A549 (cell line): ENCODE measurements around the gene DOK4. TPM values are rescaled to one million over a fixed set of nuclear protein-coding genes. Genes with fewer than 3 reads are reported as not detected.
A peak's percentile ranks its signal among the peaks of the same experiment; 100 is the strongest.

Experiments used
- ATAC-seq, 2 experiments: fragments of 200-7000 bp in 1 of 2; fragments of >200 bp in 1 of 2; cut with Nextera tagmentation in 1 of 2; cut with Tn5 transposase in 1 of 2; 3 replicates each; pipeline versions ENCODE4 v1.8.0 to v1.9.1; 2018 to 2020; ENCODE audit warnings: mild to moderate bottlenecking in 1 of 2, moderate library complexity in 1 of 2
- CTCF ChIA-PET: fragments of 300-600 bp; sonication (Branson Sonifier 250); formaldehyde crosslinking; extraction: SDS; loops from one replicate; lab custom pipeline; 2021; ENCODE audit warnings: antibody characterized with exemption, inconsistent platforms; lab: Yijun Ruan, JAX
- POLR2A ChIA-PET: fragments of 350-600 bp; formaldehyde crosslinking; extraction: SDS; loops from one replicate; lab custom pipeline; 2021; ENCODE audit warnings: antibody characterized with exemption, inconsistent platforms; lab: Yijun Ruan, JAX
- DNase-seq, 2 experiments: peaks; one replicate each; pipeline versions ENCODE4 v3.0.0 to v3.0.0-alpha.2; 2011 to 2016; ENCODE audit warnings: low read depth in 1 of 2, low spot score in 1 of 2
- FAIRE-seq: peaks from 2 replicates; lab custom pipeline; 2011; peaks lifted over from hg19 to GRCh38; lab: Jason Lieb, UNC
- H3K27ac ChIP-seq, 2 experiments: fragments of >200 bp; sonication (Bioruptor Twin); formaldehyde crosslinking; 3 replicates each; pipeline ENCODE4 v1.5.1; 2016 to 2017
- H3K4me1 ChIP-seq: fragments of >200 bp; sonication (Bioruptor Twin); formaldehyde crosslinking; 3 replicates; pipeline ENCODE4 v1.6.1; 2016
- H3K4me2 ChIP-seq: fragments of >200 bp; sonication (Bioruptor Twin); formaldehyde crosslinking; 3 replicates; pipeline ENCODE4 v1.6.1; 2016
- H3K4me3 ChIP-seq: fragments of >200 bp; sonication (Bioruptor Twin); formaldehyde crosslinking; 3 replicates; pipeline ENCODE4 v1.5.1; 2016
- H3K9me3 ChIP-seq: fragments of >200 bp; sonication (Bioruptor Twin); formaldehyde crosslinking; 3 replicates; pipeline ENCODE4 v1.6.1; 2016
- CBX8 ChIP-seq: fragments of 200-600 bp; sonication (generic); IDR thresholded peaks from 2 replicates; pipeline ENCODE4 v1.6.1; 2016
- CEBPB ChIP-seq, 2 experiments: fragments of >200 bp in 1 of 2; sonication (Bioruptor Twin) in 1 of 2; formaldehyde crosslinking in 1 of 2; IDR thresholded peaks; 2 replicates each; pipeline ENCODE4 v1.6.1; 2012 to 2016
- CHD2 ChIP-seq: fragments of 150-350 bp; IDR thresholded peaks from 2 replicates; pipeline ENCODE4 v1.6.1; 2014; ENCODE audit warnings: low read length; ENCODE audit not compliant: partially characterized antibody
- E2F6 ChIP-seq: IDR thresholded peaks from 2 replicates; pipeline ENCODE4 v1.6.1; 2012; ENCODE audit warnings: low read depth, borderline replicate concordance
- EP300 ChIP-seq, 2 experiments: fragments of >200 bp; sonication (Bioruptor Twin); formaldehyde crosslinking; IDR thresholded peaks; 2 replicates in 1 of 2; 3 replicates in 1 of 2; pipeline ENCODE4 v1.6.1; 2016 to 2017
- FOSL2 ChIP-seq, 2 experiments: fragments of 450-650 bp in 1 of 2; fragments of >200 bp in 1 of 2; sonication (Bioruptor Twin) in 1 of 2; formaldehyde crosslinking; IDR thresholded peaks; 2 replicates each; pipeline versions ENCODE4 v1.5.0 to v1.6.1; 2016 to 2020; ENCODE audit warnings: mild to moderate bottlenecking in 1 of 2, moderate library complexity in 1 of 2
- HES2 ChIP-seq: fragments of >200 bp; sonication (Bioruptor Twin); formaldehyde crosslinking; IDR thresholded peaks from 2 replicates; pipeline ENCODE4 v1.6.1; 2016
- HOXB5 ChIP-seq: fragments of 250-450 bp; sonication (Bioruptor Pico); IDR thresholded peaks from 2 replicates; pipeline ENCODE4 v1.5.0; 2020; ENCODE audit warnings: mild to moderate bottlenecking, moderate library complexity
- JUN ChIP-seq, 2 experiments: fragments of >200 bp; sonication (Bioruptor Twin); formaldehyde crosslinking; IDR thresholded peaks; 2 replicates in 1 of 2; 3 replicates in 1 of 2; pipeline ENCODE4 v1.6.1; 2016 to 2017
- JUNB ChIP-seq: fragments of >200 bp; sonication (Bioruptor Twin); formaldehyde crosslinking; IDR thresholded peaks from 2 replicates; pipeline ENCODE4 v1.6.1; 2016
- KDM1A ChIP-seq: fragments of 200-600 bp; sonication (generic); IDR thresholded peaks from 2 replicates; pipeline ENCODE4 v1.6.1; 2016; ENCODE audit warnings: low read depth, mild to moderate bottlenecking
- KDM5A ChIP-seq: fragments of 200-600 bp; sonication (generic); IDR thresholded peaks from 2 replicates; pipeline ENCODE4 v1.6.1; 2016; ENCODE audit warnings: antibody characterized with exemption, mild to moderate bottlenecking
- MAFK ChIP-seq: fragments of 450-650 bp; IDR thresholded peaks from 2 replicates; pipeline ENCODE4 v1.6.1; 2014; ENCODE audit not compliant: partially characterized antibody
- PHF8 ChIP-seq: fragments of 200-600 bp; sonication (generic); IDR thresholded peaks from 2 replicates; pipeline ENCODE4 v1.6.1; 2016; ENCODE audit warnings: low read depth, mild to moderate bottlenecking, antibody characterized with exemption, moderate library complexity, borderline replicate concordance
- POLR2A ChIP-seq: IDR thresholded peaks from 2 replicates; pipeline ENCODE4 v1.6.1; 2012; ENCODE audit warnings: mild to moderate bottlenecking, low read length
- RFX5 ChIP-seq: fragments of 450-650 bp; IDR thresholded peaks from 2 replicates; pipeline ENCODE4 v1.7.1; 2014; ENCODE audit warnings: antibody characterized with exemption, mild to moderate bottlenecking, moderate library complexity
- ZC3H11A ChIP-seq: fragments of 450-650 bp; IDR thresholded peaks from 2 replicates; pipeline ENCODE4 v1.6.1; 2014; ENCODE audit warnings: antibody characterized with exemption, mild to moderate bottlenecking
- ZFP36 ChIP-seq: fragments of 450-650 bp; IDR thresholded peaks from 2 replicates; pipeline ENCODE4 v1.6.1; 2014; ENCODE audit warnings: borderline replicate concordance; ENCODE audit not compliant: partially characterized antibody
- WGBS: methylation state at CpG from one replicate; pipeline ENCODE4 v1.1.6; 2017; ENCODE audit errors: missing lambda C conversion rate; 5-methylcytosine and 5-hydroxymethylcytosine counted together
- polyA minus RNA-seq: library from RNA; depleted of rRNA, polyadenylated mRNA; stranded (reverse); fragments of >200 nt; gene quantifications from 2 replicates; pipeline ENCODE4 v1.2.3, GENCODE V29; 2011; rRNA and poly(A)+ RNA removed
- polyA plus RNA-seq, 4 experiments: library from polyadenylated mRNA; depleted of rRNA in 3 of 4; stranded (reverse); fragments of >200 nt; fragmentation: RNase III in 1 of 4; extraction: RNeasy Plus Mini Kit Qiagen cat#74134 plus additional on column Dnase treatment in 1 of 4; gene quantifications; 2 replicates in 3 of 4; 3 replicates in 1 of 4; pipeline ENCODE4 v1.2.3, GENCODE V29; 2011 to 2017
- TF ChIP-seq, protein P1 (sequence below): fragments of 150-350 bp; IDR thresholded peaks from 2 replicates; pipeline ENCODE4 v1.6.1; 2014; ENCODE audit warnings: low read depth, mild to moderate bottlenecking, low read length
- TF ChIP-seq, protein P2 (sequence below): fragments of 250-450 bp; sonication (Bioruptor Pico); IDR thresholded peaks from 2 replicates; pipeline ENCODE4 v1.5.0; 2021; ENCODE audit warnings: mild to moderate bottlenecking, moderate library complexity, borderline replicate concordance
- TF ChIP-seq, protein P3 (sequence below): IDR thresholded peaks from 2 replicates; pipeline ENCODE4 v1.6.1; 2012
- TF ChIP-seq, protein P4 (sequence below): IDR thresholded peaks from 2 replicates; pipeline ENCODE4 v1.6.1; 2012

Gene DOK4
- 85.4 and 93.2 TPM in 2 replicates for polyA plus RNA-seq (2011; rRNA removed)
- 76.5 and 94.3 TPM in 2 replicates for polyA plus RNA-seq (2012; cell fraction: cytosol; rRNA removed)
- 99.2 and 102 TPM in 2 replicates for polyA plus RNA-seq (2012; cell fraction: nucleus; rRNA removed)
- 51.9 to 70.3 TPM (median 65.2 TPM) in 3 replicates for polyA plus RNA-seq (2017; fragmentation: RNase III; extraction: RNeasy Plus Mini Kit Qiagen cat#74134 plus additional on column Dnase treatment)
- 103 and 109 TPM in 2 replicates for polyA minus RNA-seq

GRCh38 chr16:57485916-57486857 lies at the start of gene DOK4:
Gene DOK4, minus strand, starts transcription at chr16:57486493. Its CDS starts 6,986 bp downstream, at chr16:57479507.
- peak within 1 kb of the TSS; percentile 94 to 98 for H3K27ac ChIP-seq
- H3K4me1 ChIP-seq, result peaks cover 45% of the 10 kb centered on the region
- POLR2A ChIA-PET, result interaction anchor here (0.7 to 2.0 kb wide), 3 partner anchors 14 to 45 kb away, joined by 3 to 7 read pairs (median 6); partner anchors contain the start of gene POLR2C
- TF ChIP-seq HOXB5 (CRISPR knock-in tag) (no peak), CEBPB (IDR thresholded peaks at IDR 0.05) (no peak), JUN (IDR thresholded peaks at IDR 0.05) (peak in 1 of 2 experiments; percentile 41; a peak in 2 of 5 replicates), EP300 (IDR thresholded peaks at IDR 0.05) (no peak), E2F6 (no peak), FOSL2 (IDR thresholded peaks at IDR 0.05) (no peak), FOSL2 (CRISPR knock-in tag; IDR thresholded peaks at IDR 0.05) (no peak), CBX8 (no peak), MAFK (no peak), KDM5A (no peak), CHD2 (no peak), HES2 (no peak), PHF8 (no peak), POLR2A (peak; percentile 66), RFX5 (no peak), JUNB (no peak), ZFP36 (no peak), KDM1A (no peak)
- TF ChIP-seq, all 56 proteins: peak for 2
- FAIRE-seq, result no peak
- Histone ChIP-seq H3K9me3 (no peaks in the 10 kb centered on the region), H3K4me3 (peak within 1 kb of the TSS; percentile 100), H3K4me2 (peak within 1 kb of the TSS; percentile 100)
- CTCF ChIA-PET, result interaction anchor here (1.0 to 8.9 kb wide), 10 partner anchors 9 to 70 kb away, joined by 3 to 70 read pairs (median 4); partner anchors contain the start of gene POLR2C
- WGBS, result 3% methylated on average over 36 of the region's 73 CpGs
- peak; percentile 47 to 89 for DNase-seq
- ATAC-seq, result peak; percentile 94 to 96

DNA sequence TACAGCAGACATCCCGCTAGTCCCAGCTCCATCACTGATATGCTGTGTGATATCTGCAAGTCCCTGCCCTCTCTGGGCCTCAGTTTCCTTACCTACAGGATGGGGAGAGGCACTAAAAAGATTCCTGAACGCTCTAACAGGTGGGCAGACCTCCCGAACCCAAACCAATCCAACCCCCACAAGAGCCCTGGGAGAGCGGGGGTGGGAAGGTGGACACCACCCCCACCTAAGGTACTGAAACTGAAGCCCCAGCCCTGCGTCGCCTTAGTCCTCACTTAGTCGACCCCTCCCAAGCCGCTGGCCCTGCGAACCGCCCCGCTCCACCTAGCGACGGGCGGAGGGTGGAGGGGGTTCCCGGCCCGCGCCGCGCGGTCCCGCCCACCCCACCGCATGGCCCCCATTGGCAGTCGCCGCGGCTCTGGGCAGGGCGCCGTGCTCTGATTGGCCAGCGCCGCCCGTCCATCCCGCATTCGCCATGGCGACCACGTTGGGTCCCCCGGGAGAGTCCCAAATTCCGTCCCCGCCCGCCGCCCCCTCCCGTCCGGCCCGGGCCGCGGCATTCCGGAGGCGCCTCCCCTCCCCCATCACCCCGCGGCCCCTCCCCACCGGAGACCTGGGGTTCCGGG lies 49.5 kb upstream of the DOK4 start:
- Histone ChIP-seq H3K4me1 (peaks cover 51% of the 10 kb centered on the region), H3K4me3 (peak overlapping the region; percentile 67), H3K9me3 (no peaks in the 10 kb centered on the region), H3K27ac (peak overlapping the region; percentile 95 to 96), H3K4me2 (peak overlapping the region; percentile 96)
- TF ChIP-seq, protein P1, sequence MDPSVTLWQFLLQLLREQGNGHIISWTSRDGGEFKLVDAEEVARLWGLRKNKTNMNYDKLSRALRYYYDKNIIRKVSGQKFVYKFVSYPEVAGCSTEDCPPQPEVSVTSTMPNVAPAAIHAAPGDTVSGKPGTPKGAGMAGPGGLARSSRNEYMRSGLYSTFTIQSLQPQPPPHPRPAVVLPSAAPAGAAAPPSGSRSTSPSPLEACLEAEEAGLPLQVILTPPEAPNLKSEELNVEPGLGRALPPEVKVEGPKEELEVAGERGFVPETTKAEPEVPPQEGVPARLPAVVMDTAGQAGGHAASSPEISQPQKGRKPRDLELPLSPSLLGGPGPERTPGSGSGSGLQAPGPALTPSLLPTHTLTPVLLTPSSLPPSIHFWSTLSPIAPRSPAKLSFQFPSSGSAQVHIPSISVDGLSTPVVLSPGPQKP, result no peak
- no peak for TF ChIP-seq MAFK
- TF ChIP-seq, protein P2, sequence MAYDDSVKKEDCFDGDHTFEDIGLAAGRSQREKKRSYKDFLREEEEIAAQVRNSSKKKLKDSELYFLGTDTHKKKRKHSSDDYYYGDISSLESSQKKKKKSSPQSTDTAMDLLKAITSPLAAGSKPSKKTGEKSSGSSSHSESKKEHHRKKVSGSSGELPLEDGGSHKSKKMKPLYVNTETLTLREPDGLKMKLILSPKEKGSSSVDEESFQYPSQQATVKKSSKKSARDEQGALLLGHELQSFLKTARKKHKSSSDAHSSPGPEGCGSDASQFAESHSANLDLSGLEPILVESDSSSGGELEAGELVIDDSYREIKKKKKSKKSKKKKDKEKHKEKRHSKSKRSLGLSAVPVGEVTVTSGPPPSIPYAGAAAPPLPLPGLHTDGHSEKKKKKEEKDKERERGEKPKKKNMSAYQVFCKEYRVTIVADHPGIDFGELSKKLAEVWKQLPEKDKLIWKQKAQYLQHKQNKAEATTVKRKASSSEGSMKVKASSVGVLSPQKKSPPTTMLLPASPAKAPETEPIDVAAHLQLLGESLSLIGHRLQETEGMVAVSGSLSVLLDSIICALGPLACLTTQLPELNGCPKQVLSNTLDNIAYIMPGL, result no peak
- TF ChIP-seq, protein P3, sequence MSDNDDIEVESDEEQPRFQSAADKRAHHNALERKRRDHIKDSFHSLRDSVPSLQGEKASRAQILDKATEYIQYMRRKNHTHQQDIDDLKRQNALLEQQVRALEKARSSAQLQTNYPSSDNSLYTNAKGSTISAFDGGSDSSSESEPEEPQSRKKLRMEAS, result 0 out of 2 replicates have a peak, but pooled peaks have one; percentile 41
- TF ChIP-seq ZFP36, result peak; percentile 78
- TF ChIP-seq KDM1A, result peak; percentile 71; the same call in 1 of the 2 replicates
- no peak for TF ChIP-seq ZC3H11A
- TF ChIP-seq POLR2A, result peak; percentile 32
- TF ChIP-seq, protein P4, sequence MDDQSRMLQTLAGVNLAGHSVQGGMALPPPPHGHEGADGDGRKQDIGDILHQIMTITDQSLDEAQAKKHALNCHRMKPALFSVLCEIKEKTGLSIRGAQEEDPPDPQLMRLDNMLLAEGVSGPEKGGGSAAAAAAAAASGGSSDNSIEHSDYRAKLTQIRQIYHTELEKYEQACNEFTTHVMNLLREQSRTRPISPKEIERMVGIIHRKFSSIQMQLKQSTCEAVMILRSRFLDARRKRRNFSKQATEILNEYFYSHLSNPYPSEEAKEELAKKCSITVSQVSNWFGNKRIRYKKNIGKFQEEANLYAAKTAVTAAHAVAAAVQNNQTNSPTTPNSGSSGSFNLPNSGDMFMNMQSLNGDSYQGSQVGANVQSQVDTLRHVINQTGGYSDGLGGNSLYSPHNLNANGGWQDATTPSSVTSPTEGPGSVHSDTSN, result peak; percentile 95
- ChIA-PET CTCF (interaction anchor here (1.3 to 2.6 kb wide), 4 partner anchors 16 to 41 kb away, joined by 6 to 16 read pairs (median 12); no protein-coding TSS in a partner anchor), POLR2A (no interaction called here)
- FAIRE-seq, result no peak
- peak; percentile 94 to 98 for ATAC-seq
- peak; percentile 92 to 98 for DNase-seq
- WGBS, result 7% methylated on average over 5 of the region's 50 CpGs
